ENCODE data around the gene DYRK1B. TPM values are rescaled to one million over a fixed set of nuclear protein-coding genes. Genes with fewer than 3 reads are reported as not detected.

The DYRK1B gene
- total RNA-seq, 2 donors from 2014 or later: 11.8 to 12.7 TPM

GRCh38 chr19:39842693-39843435, 8.9 kb upstream of the DYRK1B start:
- no peak for TF ChIP-seq CTCF (IDR thresholded peaks at IDR 0.05)
- intact Hi-C loops (cut with DNase I): loop anchor here (5.0 kb wide), 1 partner anchor 51 kb away; no protein-coding TSS in a partner anchor
- no peak overlapping the region for H3K27ac ChIP-seq

DNA sequence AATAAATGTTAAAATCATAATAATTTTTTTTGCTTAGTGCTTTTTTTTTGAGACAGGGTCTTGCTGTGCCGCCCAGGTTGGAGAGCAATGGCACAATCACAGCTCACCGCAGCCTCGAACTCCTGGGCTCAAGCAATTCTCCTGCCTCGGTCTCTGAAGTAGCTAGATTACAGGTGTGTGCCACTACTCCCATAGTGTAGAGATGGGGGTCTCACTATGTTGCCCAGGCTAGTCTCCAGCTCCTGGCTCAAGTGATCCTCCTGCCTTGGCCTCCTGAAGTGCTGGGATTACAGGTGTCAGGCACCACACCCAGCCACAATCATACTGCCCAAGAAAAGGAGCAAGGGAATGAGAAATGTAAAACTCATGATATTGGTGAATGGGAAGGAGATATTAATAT, 7.1 kb upstream of the DYRK1B start:
- DNase-seq: no peak
- peaks cover 5% of the 10 kb centered on the region for H3K36me3 ChIP-seq
- no peak overlapping the region for H3K9ac ChIP-seq (ENCODE audit: low read depth in 2 of 2, low read length in 2 of 2)
- H3K4me3 ChIP-seq: no peak overlapping the region
- no peaks in the 10 kb centered on the region for H3K27me3 ChIP-seq
- no peak for TF ChIP-seq CTCF (IDR thresholded peaks at IDR 0.05)
- no peaks in the 10 kb centered on the region for H3K9me3 ChIP-seq
- H3K4me1 ChIP-seq: peaks cover 13% of the 10 kb centered on the region
- intact Hi-C loops (cut with DNase I): loop anchor here (5.0 kb wide), 1 partner anchor 49 kb away; no protein-coding TSS in a partner anchor
- no peak overlapping the region for H3K27ac ChIP-seq

More at GRCh38 chr19:39842693-39843435, 8.9 kb upstream of the DYRK1B start:
- no peak for DNase-seq
- no peak overlapping the region for H3K4me3 ChIP-seq
- peaks cover 13% of the 10 kb centered on the region for H3K4me1 ChIP-seq
- H3K9me3 ChIP-seq: no peaks in the 10 kb centered on the region
- no peak overlapping the region for H3K9ac ChIP-seq (ENCODE audit: low read depth in 2 of 2, low read length in 2 of 2)
- no peaks in the 10 kb centered on the region for H3K27me3 ChIP-seq
- H3K36me3 ChIP-seq: no peaks in the 10 kb centered on the region

- no peak overlapping the region for H3K4me3 ChIP-seq
- no peak overlapping the region for H3K27ac ChIP-seq
- TF ChIP-seq CTCF (IDR thresholded peaks at IDR 0.05): no peak
- intact Hi-C loops (cut with DNase I): loop anchor here (5.0 kb wide), 1 partner anchor 48 kb away; no protein-coding TSS in a partner anchor
- no peak overlapping the region for H3K9ac ChIP-seq (ENCODE audit: low read depth in 2 of 2, low read length in 2 of 2)
- no peaks in the 10 kb centered on the region for H3K9me3 ChIP-seq
- H3K36me3 ChIP-seq: peaks cover 10% of the 10 kb centered on the region
- peaks cover 12% of the 10 kb centered on the region for H3K4me1 ChIP-seq
- H3K27me3 ChIP-seq: no peaks in the 10 kb centered on the region
- no peak for DNase-seq
Measured at GRCh38 chr19:39840492-39840891, 6.5 kb upstream of the DYRK1B start.

GRCh38 chr19:39839678-39840327, 5.8 kb upstream of the DYRK1B start:
- intact Hi-C loops (cut with DNase I): loop anchor here (5.0 kb wide), 1 partner anchor 48 kb away; no protein-coding TSS in a partner anchor
- no peaks in the 10 kb centered on the region for H3K9me3 ChIP-seq
- no peak for TF ChIP-seq CTCF (IDR thresholded peaks at IDR 0.05)
- no peak overlapping the region for H3K4me3 ChIP-seq
- H3K36me3 ChIP-seq: peaks cover 11% of the 10 kb centered on the region
- H3K9ac ChIP-seq (ENCODE audit: low read depth in 2 of 2, low read length in 2 of 2): no peak overlapping the region
- H3K27me3 ChIP-seq: no peaks in the 10 kb centered on the region
- peaks cover 5% of the 10 kb centered on the region for H3K4me1 ChIP-seq
- no peak for DNase-seq
- H3K27ac ChIP-seq: no peak overlapping the region

GRCh38 chr19:39838569-39838968, 4.6 kb upstream of the DYRK1B start:
- DNase-seq: no peak
- Histone ChIP-seq H3K9me3 (no peaks in the 10 kb centered on the region), H3K27ac (no peak overlapping the region), H3K27me3 (no peaks in the 10 kb centered on the region), H3K9ac (ENCODE audit: low read depth in 2 of 2, low read length in 2 of 2) (no peak overlapping the region), H3K4me3 (no peak overlapping the region), H3K4me1 (no peaks in the 10 kb centered on the region), H3K36me3 (peaks cover 11% of the 10 kb centered on the region)
- intact Hi-C loops (cut with DNase I): no loop called here
- TF ChIP-seq CTCF (IDR thresholded peaks at IDR 0.05): no peak
